ENCODE results near the gene FUZ. TPM values are rescaled to one million over a fixed set of nuclear protein-coding genes. Genes with fewer than 3 reads are reported as not detected.

FUZ gene
- total RNA-seq, 4 donors from 2014 or later, result 10.5 to 28.8 (median 23.3) TPM

DNA sequence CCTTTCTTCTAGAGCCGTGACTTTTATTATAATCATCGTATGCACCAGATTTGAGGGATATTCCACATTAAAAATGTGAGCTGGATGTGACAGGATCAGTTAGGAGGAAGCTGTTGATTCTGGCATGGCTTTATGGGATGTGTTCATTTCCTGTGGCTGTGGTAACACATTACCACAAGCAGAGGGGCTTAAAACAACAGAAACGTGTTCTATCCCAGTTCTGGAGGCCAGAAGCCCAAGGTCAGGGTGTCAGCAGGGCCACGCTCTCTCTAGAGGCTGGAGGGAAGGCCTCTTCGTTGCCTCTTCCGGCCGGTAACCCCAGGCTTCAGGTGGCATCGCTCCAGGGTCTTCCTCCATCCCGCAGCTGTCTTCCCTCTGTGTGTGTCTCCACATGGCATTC lies 19.5 kb upstream of the FUZ start:
- no peaks in the 10 kb centered on the region for H3K9me3 ChIP-seq
- H3K4me3 ChIP-seq, result no peak overlapping the region
- no peak for TF ChIP-seq POLR2A (IDR thresholded peaks at IDR 0.05)
- TF ChIP-seq, protein P1, sequence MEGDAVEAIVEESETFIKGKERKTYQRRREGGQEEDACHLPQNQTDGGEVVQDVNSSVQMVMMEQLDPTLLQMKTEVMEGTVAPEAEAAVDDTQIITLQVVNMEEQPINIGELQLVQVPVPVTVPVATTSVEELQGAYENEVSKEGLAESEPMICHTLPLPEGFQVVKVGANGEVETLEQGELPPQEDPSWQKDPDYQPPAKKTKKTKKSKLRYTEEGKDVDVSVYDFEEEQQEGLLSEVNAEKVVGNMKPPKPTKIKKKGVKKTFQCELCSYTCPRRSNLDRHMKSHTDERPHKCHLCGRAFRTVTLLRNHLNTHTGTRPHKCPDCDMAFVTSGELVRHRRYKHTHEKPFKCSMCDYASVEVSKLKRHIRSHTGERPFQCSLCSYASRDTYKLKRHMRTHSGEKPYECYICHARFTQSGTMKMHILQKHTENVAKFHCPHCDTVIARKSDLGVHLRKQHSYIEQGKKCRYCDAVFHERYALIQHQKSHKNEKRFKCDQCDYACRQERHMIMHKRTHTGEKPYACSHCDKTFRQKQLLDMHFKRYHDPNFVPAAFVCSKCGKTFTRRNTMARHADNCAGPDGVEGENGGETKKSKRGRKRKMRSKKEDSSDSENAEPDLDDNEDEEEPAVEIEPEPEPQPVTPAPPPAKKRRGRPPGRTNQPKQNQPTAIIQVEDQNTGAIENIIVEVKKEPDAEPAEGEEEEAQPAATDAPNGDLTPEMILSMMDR (IDR thresholded peaks at IDR 0.05), result no peak
- no peak for DNase-seq
- no peaks in the 10 kb centered on the region for H3K4me1 ChIP-seq
- no peak overlapping the region for H3K27ac ChIP-seq
- intact Hi-C loops (cut with DNase I; ENCODE audit: low total_unique reads), result no loop called here
- no peaks in the 10 kb centered on the region for H3K36me3 ChIP-seq
- H3K27me3 ChIP-seq, result no peaks in the 10 kb centered on the region

DNA sequence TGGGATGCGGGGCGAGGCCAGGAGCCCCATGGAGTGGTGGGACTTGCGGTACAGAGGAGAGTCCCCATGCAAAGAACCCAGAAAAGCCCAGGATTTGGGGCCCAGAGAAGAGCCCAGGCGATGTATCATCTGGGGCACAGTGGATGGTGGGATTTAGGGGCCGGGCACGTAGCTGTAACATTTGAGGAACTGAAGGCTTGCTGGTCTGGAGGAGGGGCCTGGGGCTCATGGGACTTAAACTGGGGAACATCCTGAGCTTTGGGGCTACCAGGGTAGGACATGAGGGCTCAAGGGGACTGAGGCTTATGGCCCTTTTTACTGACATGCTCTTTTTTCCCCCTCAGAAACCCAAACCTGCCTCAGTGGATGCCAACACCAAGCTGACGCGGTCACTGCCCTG lies 18.5 kb upstream of the FUZ start:
- Histone ChIP-seq H3K4me1 (no peaks in the 10 kb centered on the region), H3K4me3 (no peak overlapping the region), H3K27me3 (no peaks in the 10 kb centered on the region), H3K36me3 (no peaks in the 10 kb centered on the region), H3K9me3 (no peaks in the 10 kb centered on the region), H3K27ac (no peak overlapping the region)
- DNase-seq, result no peak
- TF ChIP-seq, protein P1 (IDR thresholded peaks at IDR 0.05), result no peak
- no peak for TF ChIP-seq POLR2A (IDR thresholded peaks at IDR 0.05)
- intact Hi-C loops (cut with DNase I; ENCODE audit: low total_unique reads), result no loop called here

DNA sequence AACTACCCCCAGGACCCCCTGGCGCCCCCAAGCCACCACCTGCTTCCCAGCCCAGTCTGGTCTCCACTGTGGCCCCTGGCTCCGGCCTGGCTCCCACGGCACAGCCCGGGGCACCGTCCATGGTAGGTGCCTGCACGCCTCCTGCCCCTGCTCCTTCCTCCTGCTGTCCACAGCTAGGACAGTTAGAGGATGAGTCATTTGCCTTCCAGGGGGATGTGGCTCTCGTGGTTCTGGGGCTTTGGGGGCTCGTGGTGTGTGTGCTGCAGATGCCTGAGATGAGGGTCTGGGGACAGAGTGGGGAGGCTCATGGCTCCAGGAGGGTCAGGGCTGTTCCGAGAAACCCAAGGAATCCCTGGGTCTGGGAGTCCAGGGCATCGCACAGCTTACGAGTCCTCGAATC lies 17.7 kb upstream of the FUZ start:
- intact Hi-C loops (cut with DNase I; ENCODE audit: low total_unique reads), result no loop called here
- DNase-seq, result no peak
- H3K4me1 ChIP-seq, result no peaks in the 10 kb centered on the region
- H3K9me3 ChIP-seq, result no peaks in the 10 kb centered on the region
- no peak overlapping the region for H3K27ac ChIP-seq
- no peaks in the 10 kb centered on the region for H3K27me3 ChIP-seq
- no peaks in the 10 kb centered on the region for H3K36me3 ChIP-seq
- H3K4me3 ChIP-seq, result no peak overlapping the region
- TF ChIP-seq POLR2A (IDR thresholded peaks at IDR 0.05), result no peak
- TF ChIP-seq, protein P1 (IDR thresholded peaks at IDR 0.05), result no peak

DNA sequence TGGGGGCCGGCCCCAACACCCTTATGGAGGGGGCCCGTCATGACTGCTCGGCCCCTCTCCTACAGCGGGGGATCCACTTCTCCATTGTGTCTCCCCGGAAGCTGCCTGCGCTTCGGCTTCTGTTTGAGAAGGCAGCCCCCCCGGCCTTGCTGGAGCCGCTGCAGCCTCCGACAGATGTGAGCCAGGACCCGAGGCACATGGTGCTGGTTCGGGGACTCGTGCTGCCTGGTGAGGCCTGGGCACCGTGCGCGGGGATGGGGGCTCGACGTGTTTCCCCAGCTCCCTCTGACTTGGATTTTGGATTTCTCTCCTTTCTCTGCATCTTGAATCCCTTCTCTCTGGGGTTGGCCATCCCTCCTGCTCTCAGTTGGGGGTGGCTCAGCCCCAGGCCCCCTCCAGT lies 16.6 kb upstream of the FUZ start:
- Histone ChIP-seq H3K27me3 (no peaks in the 10 kb centered on the region), H3K4me1 (no peaks in the 10 kb centered on the region), H3K9me3 (no peaks in the 10 kb centered on the region), H3K27ac (no peak overlapping the region), H3K36me3 (no peaks in the 10 kb centered on the region), H3K4me3 (no peak overlapping the region)
- intact Hi-C loops (cut with DNase I; ENCODE audit: low total_unique reads), result no loop called here
- DNase-seq, result no peak
- TF ChIP-seq, protein P1 (IDR thresholded peaks at IDR 0.05), result no peak
- no peak for TF ChIP-seq POLR2A (IDR thresholded peaks at IDR 0.05)

DNA sequence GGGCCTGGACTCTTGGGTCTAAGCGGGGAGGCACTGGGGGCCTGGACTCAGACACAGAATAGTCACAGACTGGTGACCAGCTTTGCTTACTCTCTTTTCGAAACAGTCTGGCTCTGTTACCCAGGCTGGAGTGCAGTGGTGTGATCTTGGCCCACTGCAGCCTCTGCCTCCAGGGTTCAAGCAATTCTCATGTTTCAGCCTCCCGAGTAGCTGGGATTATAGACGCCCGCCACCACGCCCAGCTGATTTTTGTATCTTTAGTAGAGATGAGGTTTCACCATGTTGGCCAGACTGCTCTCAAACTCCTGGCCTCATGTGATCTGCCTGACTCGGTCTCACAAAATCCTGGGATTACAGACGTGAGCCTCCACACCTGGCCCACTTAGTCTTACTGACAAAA lies 16.1 kb upstream of the FUZ start:
- no peaks in the 10 kb centered on the region for H3K4me1 ChIP-seq
- no peaks in the 10 kb centered on the region for H3K9me3 ChIP-seq
- no peak overlapping the region for H3K4me3 ChIP-seq
- no peak for DNase-seq
- no peaks in the 10 kb centered on the region for H3K27me3 ChIP-seq
- TF ChIP-seq, protein P1 (IDR thresholded peaks at IDR 0.05), result no peak
- TF ChIP-seq POLR2A (IDR thresholded peaks at IDR 0.05), result no peak
- H3K36me3 ChIP-seq, result no peaks in the 10 kb centered on the region
- H3K27ac ChIP-seq, result no peak overlapping the region
- intact Hi-C loops (cut with DNase I; ENCODE audit: low total_unique reads), result no loop called here
